Heart right ventricle (tissue), 16 donors: Measurements from ENCODE around the gene SNRNP25. TPM values are rescaled to one million over a fixed set of nuclear protein-coding genes. Genes with fewer than 3 reads are reported as not detected.

Experiments used
- ATAC-seq, 8 donors: fragments of 200-7000 bp; cut with Tn5 transposase; one replicate each; pipeline ENCODE4 v1.9.1; 2020; ENCODE audit warnings: mild to moderate bottlenecking in 8 of 8, moderate library complexity in 8 of 8, moderate number of reproducible peaks in 1 of 8
- DNase-seq, 2 donors: peaks; one replicate each; pipeline ENCODE4 v3.0.0-alpha.2; 2020
- H3K27ac ChIP-seq, 10 donors: fragments of 200-600 bp; sonication (generic) in 2 of 10; one replicate each; pipeline versions ENCODE4 v1.5.0 to v1.8.0; 2020 to 2022; ENCODE audit warnings: mild to moderate bottlenecking in 3 of 10
- H3K27me3 ChIP-seq, 7 donors: fragments of 200-600 bp; one replicate each; pipeline ENCODE4 v1.8.0; 2021 to 2022; ENCODE audit warnings: mild to moderate bottlenecking in 2 of 7
- H3K36me3 ChIP-seq, 9 donors: fragments of 200-600 bp; sonication (generic) in 1 of 9; one replicate each; pipeline versions ENCODE4 v1.5.0 to v1.8.0; 2020 to 2022; ENCODE audit warnings: mild to moderate bottlenecking in 2 of 9
- H3K4me1 ChIP-seq, 9 donors: fragments of 200-600 bp; sonication (generic) in 1 of 9; one replicate each; pipeline versions ENCODE4 v1.5.0 to v1.8.0; 2020 to 2022; ENCODE audit warnings: mild to moderate bottlenecking in 4 of 9
- H3K4me3 ChIP-seq, 10 donors: fragments of 200-600 bp; sonication (generic) in 2 of 10; one replicate each; pipeline versions ENCODE4 v1.5.0 to v1.8.0; 2020 to 2022; ENCODE audit warnings: mild to moderate bottlenecking in 7 of 10, moderate library complexity in 2 of 10
- H3K9me3 ChIP-seq, 11 donors: fragments of 200-600 bp in 10 of 11; sonication (generic) in 2 of 11; one replicate each; pipeline versions ENCODE4 v1.5.0 to v1.8.0; 2013 to 2022; ENCODE audit warnings: mild to moderate bottlenecking in 2 of 11, control low read depth in 1 of 11, moderate library complexity in 1 of 11
- CTCF ChIP-seq, 9 donors: fragments of 200-600 bp; sonication (generic) in 2 of 9; IDR thresholded peaks; one replicate each; pipeline versions ENCODE4 v1.5.0 to v1.8.0; 2021 to 2022; ENCODE audit warnings: antibody characterized with exemption in 9 of 9, mild to moderate bottlenecking in 5 of 9, moderate library complexity in 1 of 9
- WGBS, 2 donors: extraction: QIAGEN DNeasy Blood & Tissue Kit; methylation state at CpG; one replicate each; pipeline ENCODE4 v1.1.7; 2013; ENCODE audit warnings: inconsistent platforms in 1 of 2; 5-methylcytosine and 5-hydroxymethylcytosine counted together
- intact Hi-C, 10 donors: fragments of 100-400 bp; cut with DNase I; formaldehyde crosslinking; loops; one replicate each; pipeline versions ENCODE4 v1.11.1 to v1.14.2; 2022
- polyA plus RNA-seq, 2 donors: library from polyadenylated mRNA; stranded (reverse); fragments of 200-250 nt; gene quantifications; one replicate each; pipeline ENCODE4 v1.2.3, GENCODE V29; 2013
- total RNA-seq, 10 donors: library from RNA; stranded (reverse); fragmentation: NEBNext Ultra II Directional in 3 of 10; extraction: Animal tissue kit (Norgen Biotek cat#: 25700) in 3 of 10; gene quantifications; one replicate each; pipeline versions ENCODE4 v1.2.1 to v1.2.4, GENCODE V29; 2021 to 2023
- donor health status: Arrhythmogenic right ventricular cardiomyopathy.
- donor health status: ischemic (EF 13 %, LVEDD 7.1; RV severe dilation, severe dysfunction).
- donor health status: healthy with polysubstance abuse.
- donor health status: DM: no; HTN: yes; CAD: no.
- donor health status: DM: no; HTN: no; CAD: no.
- donor health status: ischemic (EF 25% LVEDD 6.9; RV normal size, moderate dysfunction).
- donor health status: ischemic (EF 25% LVEDD 5.7; RV mildly dilated, moderate dysfunction).
- donor health status: healthy.
- donor health status: DM: yes; HTN: yes; CAD: no.
- donor health status: Ischemic cardiomyopathy.
- donor health status: ischemic (EF 35%, LVEDD 5.7; RV mildly dilated, moderate dysfunction).
- donor health status: nonischemic (EF 11% LVEDD 7.7; RV severe dilation, severe dysfunction).
- donor health status: DM: yes; HTN: yes; CAD: no.
- donor health status: PGD.
- donor health status: ischemic (EF 29% LVEDD 5.4; RV normal size, mild dysfunction).
- donor health status: nonischemic (EF 23%, LVEDD 6.1; RV moderate dilation, normal function).

SNRNP25 gene
- total and polyA plus RNA-seq, 12 donors = 45.6 to 109 (median 64.5) TPM

- no peak for TF ChIP-seq CTCF (IDR thresholded peaks at IDR 0.05)
- intact Hi-C loops = no loop called here
Observed at GRCh38 chr16:72561-73548, 19.2 kb downstream of the SNRNP25 start, which contains the start of gene RHBDF1. TSS of gene RHBDF1 (minus strand) at chr16:72631. CDS start at chr16:65015, 7,616 bp downstream.

GRCh38 chr16:74051-74746 lies 20.6 kb downstream of the SNRNP25 start:
- peaks cover 0 to 2% (median 0%) of the 10 kb centered on the region in 9 donors for H3K36me3 ChIP-seq
- H3K4me3 ChIP-seq = no peak overlapping the region
- peaks cover 48 to 89% (median 86%) of the 10 kb centered on the region in 9 donors for H3K4me1 ChIP-seq
- H3K9me3 ChIP-seq = no peaks in the 10 kb centered on the region
- 46 to 54% methylated on average over 12 of the region's 12 CpGs for WGBS, 2 donors
- H3K27me3 ChIP-seq = peaks cover 0 to 39% (median 0%) of the 10 kb centered on the region in 7 donors
- peak; percentile 75 to 84 for DNase-seq
- intact Hi-C loops = no loop called here
- peak overlapping the region in 8 of 10 donors; percentile 94 to 99 (median 96) for H3K27ac ChIP-seq
- no peak for TF ChIP-seq CTCF (IDR thresholded peaks at IDR 0.05)
- peak in 6 of 8 donors; percentile 2 to 58 (median 44) for ATAC-seq

More at GRCh38 chr16:72561-73548, 19.2 kb downstream of the SNRNP25 start, which contains the start of gene RHBDF1:
- H3K4me1 ChIP-seq = peaks cover 51 to 92% (median 90%) of the 10 kb centered on the region in 9 donors
- 22 to 33% methylated on average over 47 to 61 of the region's 62 CpGs for WGBS, 2 donors
- no peaks in the 10 kb centered on the region for H3K9me3 ChIP-seq
- peaks cover 0 to 39% (median 0%) of the 10 kb centered on the region in 7 donors for H3K27me3 ChIP-seq
- peaks cover 0 to 4% (median 0%) of the 10 kb centered on the region in 9 donors for H3K36me3 ChIP-seq
- H3K4me3 ChIP-seq = peak within 1 kb of the TSS; percentile 64 to 89 (median 72)
- DNase-seq = peak; percentile 64 to 75
- H3K27ac ChIP-seq = peak within 1 kb of the TSS; percentile 86 to 99 (median 96)
- ATAC-seq = peak; percentile 18 to 63 (median 38)

GRCh38 chr16:74747-75334 lies 21.2 kb downstream of the SNRNP25 start:
- intact Hi-C loops = no loop called here
- peaks cover 48 to 90% (median 86%) of the 10 kb centered on the region in 9 donors for H3K4me1 ChIP-seq

More at GRCh38 chr16:74747-75334, 21.2 kb downstream of the SNRNP25 start:
- WGBS, 2 donors = 85 to 86% methylated on average over 16 of the region's 16 CpGs
- Histone ChIP-seq H3K9me3 (no peaks in the 10 kb centered on the region), H3K27ac (peak overlapping the region; percentile 94 to 99 (median 97)), H3K36me3 (peaks cover 0 to 8% (median 4%) of the 10 kb centered on the region in 9 donors), H3K4me3 (peak overlapping the region in 1 of 10 donors; percentile 69), H3K27me3 (peaks cover 0 to 39% (median 0%) of the 10 kb centered on the region in 7 donors)
- DNase-seq = no peak
- TF ChIP-seq CTCF (IDR thresholded peaks at IDR 0.05) = no peak
- ATAC-seq = no peak
